Measurements from ENCODE around the gene ADARB1.

Gene ADARB1

GRCh38 chr21:45151445-45152160 lies 77.2 kb downstream of the ADARB1 start:
- no peak for DNase-seq (ENCODE audit: low read depth)

- DNase-seq (ENCODE audit: low read depth): peak; percentile 41
Measured at GRCh38 chr21:45152265-45152746, 77.9 kb downstream of the ADARB1 start.

- DNase-seq (ENCODE audit: low read depth): no peak
Measured at GRCh38 chr21:45153358-45154318, 79.3 kb downstream of the ADARB1 start.

GRCh38 chr21:45154511-45155508 lies 80.4 kb downstream of the ADARB1 start:
- no peak for DNase-seq (ENCODE audit: low read depth)

GRCh38 chr21:45155910-45156309 lies 81.5 kb downstream of the ADARB1 start:
- no peak for DNase-seq (ENCODE audit: low read depth)

GRCh38 chr21:45156459-45156858 lies 82.1 kb downstream of the ADARB1 start:
- DNase-seq (ENCODE audit: low read depth): no peak

GRCh38 chr21:45157932-45158331 lies 83.6 kb downstream of the ADARB1 start:
- no peak for DNase-seq (ENCODE audit: low read depth)

- no peak for DNase-seq (ENCODE audit: low read depth)
Measured at GRCh38 chr21:45158491-45159423, 84.4 kb downstream of the ADARB1 start.

GRCh38 chr21:45160198-45160597 lies 85.8 kb downstream of the ADARB1 start:
- no peak for DNase-seq (ENCODE audit: low read depth)

GRCh38 chr21:45161038-45161945 lies 86.9 kb downstream of the ADARB1 start:
- DNase-seq (ENCODE audit: low read depth): no peak

GRCh38 chr21:45162115-45162514 lies 87.7 kb downstream of the ADARB1 start:
- no peak for DNase-seq (ENCODE audit: low read depth)

- no peak for DNase-seq (ENCODE audit: low read depth)
Measured at GRCh38 chr21:45162809-45163208, 88.4 kb downstream of the ADARB1 start.

- DNase-seq (ENCODE audit: low read depth): no peak
Measured at GRCh38 chr21:45163413-45164123, 89.2 kb downstream of the ADARB1 start.

- no peak for DNase-seq (ENCODE audit: low read depth)
Measured at GRCh38 chr21:45164124-45164511, 89.7 kb downstream of the ADARB1 start.

- no peak for DNase-seq (ENCODE audit: low read depth)
Measured at GRCh38 chr21:45164838-45165237, 90.5 kb downstream of the ADARB1 start.

GRCh38 chr21:45166931-45167330 lies 92.6 kb downstream of the ADARB1 start:
- no peak for DNase-seq (ENCODE audit: low read depth)

GRCh38 chr21:45167796-45168222 lies 93.4 kb downstream of the ADARB1 start:
- no peak for DNase-seq (ENCODE audit: low read depth)

GRCh38 chr21:45168522-45168921 lies 94.1 kb downstream of the ADARB1 start:
- DNase-seq (ENCODE audit: low read depth): no peak

- no peak for DNase-seq (ENCODE audit: low read depth)
Measured at GRCh38 chr21:45169001-45169400, 94.6 kb downstream of the ADARB1 start.
